HG03097 (cell line): ENCODE results near the gene CTSV.
"Not testable (repeated sequence)": the region's sequence is repeated elsewhere in the genome, so short reads cannot be mapped to it uniquely, and the experiment has no call there.

Experiments used
- ATAC-seq: cut with Tn5 transposase; IDR thresholded peaks from one replicate; pipeline ENCODE4 v1.9.1; 2021; ENCODE audit not compliant: unreplicated experiment, low FRiP score

The CTSV gene

GRCh38 chr9:97045300-97045699 is 6.4 kb upstream of the CTSV start:
- no peak for ATAC-seq

- no peak for ATAC-seq
These were observed 3.0 kb upstream of the CTSV start for GRCh38 chr9:97041898-97042297.

- no peak for ATAC-seq
These were observed 545 bp upstream of the CTSV start for GRCh38 chr9:97039514-97039860.

- ATAC-seq = not testable (repeated sequence)
These were observed 15.4 kb downstream of the CTSV start for GRCh38 chr9:97023505-97023904.

- peak; percentile 85 for ATAC-seq
These were observed 25.5 kb downstream of the CTSV start for GRCh38 chr9:97013151-97014132.

- ATAC-seq = peak; percentile 68
These were observed 26.3 kb downstream of the CTSV start for GRCh38 chr9:97012617-97013016.

GRCh38 chr9:97002195-97002594 is 36.7 kb downstream of the CTSV start:
- not testable (repeated sequence) for ATAC-seq

- ATAC-seq = not testable (repeated sequence)
These were observed 37.6 kb downstream of the CTSV start for GRCh38 chr9:97001338-97001737.

GRCh38 chr9:97000139-97000787 is 38.7 kb downstream of the CTSV start:
- not testable (repeated sequence) for ATAC-seq

- not testable (repeated sequence) for ATAC-seq
These were observed 39.2 kb downstream of the CTSV start for GRCh38 chr9:96999733-97000132.

- not testable (repeated sequence) for ATAC-seq
These were observed 41.8 kb downstream of the CTSV start for GRCh38 chr9:96997009-96997701.

GRCh38 chr9:96994531-96995016 is 44.4 kb downstream of the CTSV start:
- not testable (repeated sequence) for ATAC-seq

GRCh38 chr9:96992303-96992702 is 46.6 kb downstream of the CTSV start:
- ATAC-seq = not testable (repeated sequence)

GRCh38 chr9:96989747-96990318 is 49.1 kb downstream of the CTSV start:
- ATAC-seq = not testable (repeated sequence)

GRCh38 chr9:96984887-96985286 is 54.1 kb downstream of the CTSV start:
- not testable (repeated sequence) for ATAC-seq

- not testable (repeated sequence) for ATAC-seq
These were observed 54.8 kb downstream of the CTSV start for GRCh38 chr9:96984139-96984538.

- ATAC-seq = not testable (repeated sequence)
These were observed 55.3 kb downstream of the CTSV start for GRCh38 chr9:96983496-96984122.
